Spleen (tissue), 11 donors: ENCODE data around the gene KLHDC8A. TPM values are rescaled to one million over a fixed set of nuclear protein-coding genes. Genes with fewer than 3 reads are reported as not detected.

ENCODE experiments used
- DNase-seq: peaks from one replicate; pipeline ENCODE4 v3.0.0-alpha.2; 2020
- H3K27ac ChIP-seq, 8 donors: fragments of 200-600 bp; sonication (generic) in 7 of 8; 1 replicate in 4 of 8; 2 replicates in 4 of 8; pipeline versions ENCODE4 v1.5.0 to v1.8.0; 2016 to 2021; ENCODE audit warnings: inconsistent platforms in 4 of 8, mild to moderate bottlenecking in 4 of 8, moderate library complexity in 1 of 8
- H3K27me3 ChIP-seq, 7 donors: fragments of 200-600 bp; sonication (generic) in 6 of 7; replicated peaks in 1 of 7; 1 replicate in 4 of 7; 2 replicates in 3 of 7; pipeline versions ENCODE4 v1.5.0 to v1.8.0; 2016 to 2021; ENCODE audit warnings: inconsistent platforms in 3 of 7, mild to moderate bottlenecking in 1 of 7
- H3K36me3 ChIP-seq, 6 donors: fragments of 200-600 bp; sonication (generic) in 5 of 6; 1 replicate in 4 of 6; 2 replicates in 2 of 6; pipeline versions ENCODE4 v1.5.0 to v1.8.0; 2016 to 2021; ENCODE audit warnings: inconsistent platforms in 2 of 6
- H3K4me1 ChIP-seq, 6 donors: fragments of 200-600 bp; sonication (generic) in 5 of 6; 1 replicate in 3 of 6; 2 replicates in 3 of 6; pipeline versions ENCODE4 v1.5.0 to v1.8.0; 2016 to 2021; ENCODE audit warnings: inconsistent platforms in 3 of 6
- H3K4me3 ChIP-seq, 8 donors: fragments of 200-600 bp; sonication (generic) in 7 of 8; 1 replicate in 4 of 8; 2 replicates in 4 of 8; pipeline versions ENCODE4 v1.5.0 to v1.8.0; 2016 to 2021; ENCODE audit warnings: inconsistent platforms in 4 of 8, mild to moderate bottlenecking in 4 of 8, moderate library complexity in 2 of 8
- H3K9me3 ChIP-seq, 8 donors: fragments of 200-600 bp; sonication (generic) in 7 of 8; 1 replicate in 4 of 8; 2 replicates in 4 of 8; pipeline versions ENCODE4 v1.5.0 to v1.8.0; 2016 to 2021; ENCODE audit warnings: inconsistent platforms in 4 of 8
- POLR2A ChIP-seq, 3 donors: fragments of 450-650 bp; IDR thresholded peaks; one replicate each; pipeline ENCODE4 v1.5.1; 2017; ENCODE audit warnings: antibody characterized with exemption in 3 of 3, mild to moderate bottlenecking in 1 of 3
- POLR2AphosphoS5 ChIP-seq, 3 donors: sonication (generic); formaldehyde crosslinking; IDR thresholded peaks; one replicate each; pipeline ENCODE4 v1.5.1; 2017; ENCODE audit warnings: antibody characterized with exemption in 3 of 3
- WGBS, 5 donors: extraction: QIAGEN DNeasy Blood & Tissue Kit in 3 of 5; methylation state at CpG; one replicate each; pipeline versions ENCODE4 v1.1.5 to v1.1.7; 2013 to 2018; 5-methylcytosine and 5-hydroxymethylcytosine counted together
- intact Hi-C: fragments of 100-400 bp; cut with DNase I; formaldehyde crosslinking; loops from one replicate; pipeline ENCODE4 v1.15.0; 2023; ENCODE audit warnings: low total_unique reads
- polyA plus RNA-seq, 3 donors: library from polyadenylated mRNA; stranded (reverse); fragments of 200-250 nt; gene quantifications; one replicate each; pipeline ENCODE4 v1.2.1, GENCODE V29; 2013
- total RNA-seq, 7 donors: library from RNA; depleted of rRNA in 3 of 7; stranded (reverse); fragments of >200 nt in 3 of 7; fragmentation: NEBNext Ultra II Directional in 4 of 7; extraction: Animal tissue kit (Norgen Biotek cat#: 25700) in 4 of 7; gene quantifications; one replicate each; pipeline versions ENCODE4 v1.1.0 to v1.2.1, GENCODE V29; 2016 to 2021
- TF ChIP-seq, protein P1 (sequence below), 11 experiments: fragments of 200-600 bp in 7 of 11; fragments of 450-650 bp in 4 of 11; sonication (generic) in 4 of 11; IDR thresholded peaks in 8 of 11; conservative IDR thresholded peaks in 3 of 11; 1 replicate in 7 of 11; 2 replicates in 4 of 11; pipeline versions ENCODE4 v1.4.0 to v1.8.0; 2016 to 2021; ENCODE audit warnings: antibody characterized with exemption in 11 of 11, inconsistent platforms in 4 of 11, mild to moderate bottlenecking in 1 of 11
- donor health status: healthy with polysubstance abuse.
- donor health status: DM: no; HTN: no; CAD: no; lungs with moderate emphysema.
- donor health status: DM: no; HTN: no; CAD: no.
- donor health status: Bipolar disorder and iron deficiency.
- donor health status: healthy.
- donor health status: DM: no; HTN: no; CAD: no.
- donor health status: DM: yes; HTN: yes; CAD: no.

The KLHDC8A gene
- total and polyA plus RNA-seq, 10 donors, result 0.17 to 2.8 (median 0.48) TPM; not detected in 3

DNA sequence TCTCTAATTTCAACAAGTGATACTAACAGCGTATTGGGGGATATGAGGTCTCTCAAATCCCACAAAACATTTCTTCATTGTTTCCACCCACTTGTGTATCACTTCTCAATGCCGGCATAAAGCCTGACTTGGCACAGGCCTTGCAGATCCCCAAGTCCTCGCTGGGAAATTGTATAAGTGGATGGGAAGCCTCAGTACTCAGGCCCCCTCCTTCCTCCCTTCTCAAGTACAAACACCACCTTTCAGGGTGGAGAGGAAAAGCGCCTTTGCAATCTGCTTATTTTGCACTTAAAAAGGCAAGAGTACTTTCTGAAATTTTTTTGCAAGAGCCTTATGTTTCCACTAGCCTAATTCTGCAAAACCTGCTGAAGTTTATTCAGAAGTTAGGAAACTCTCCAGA is 25.8 kb upstream of the KLHDC8A start:
- DNase-seq, result no peak
- 71 to 85% (median 74%) methylated on average over 4 of the region's 4 CpGs for WGBS, 5 donors
- Histone ChIP-seq H3K4me1 (no peaks in the 10 kb centered on the region), H3K27me3 (peaks cover 0 to 23% (median 0%) of the 10 kb centered on the region in 7 donors), H3K9me3 (no peaks in the 10 kb centered on the region), H3K27ac (no peak overlapping the region), H3K36me3 (no peaks in the 10 kb centered on the region), H3K4me3 (no peak overlapping the region)
- intact Hi-C loops, result no loop called here
- no peak for TF ChIP-seq POLR2AphosphoS5 (IDR thresholded peaks at IDR 0.05)
- no peak for TF ChIP-seq POLR2A (IDR thresholded peaks at IDR 0.05)
- TF ChIP-seq, protein P1, sequence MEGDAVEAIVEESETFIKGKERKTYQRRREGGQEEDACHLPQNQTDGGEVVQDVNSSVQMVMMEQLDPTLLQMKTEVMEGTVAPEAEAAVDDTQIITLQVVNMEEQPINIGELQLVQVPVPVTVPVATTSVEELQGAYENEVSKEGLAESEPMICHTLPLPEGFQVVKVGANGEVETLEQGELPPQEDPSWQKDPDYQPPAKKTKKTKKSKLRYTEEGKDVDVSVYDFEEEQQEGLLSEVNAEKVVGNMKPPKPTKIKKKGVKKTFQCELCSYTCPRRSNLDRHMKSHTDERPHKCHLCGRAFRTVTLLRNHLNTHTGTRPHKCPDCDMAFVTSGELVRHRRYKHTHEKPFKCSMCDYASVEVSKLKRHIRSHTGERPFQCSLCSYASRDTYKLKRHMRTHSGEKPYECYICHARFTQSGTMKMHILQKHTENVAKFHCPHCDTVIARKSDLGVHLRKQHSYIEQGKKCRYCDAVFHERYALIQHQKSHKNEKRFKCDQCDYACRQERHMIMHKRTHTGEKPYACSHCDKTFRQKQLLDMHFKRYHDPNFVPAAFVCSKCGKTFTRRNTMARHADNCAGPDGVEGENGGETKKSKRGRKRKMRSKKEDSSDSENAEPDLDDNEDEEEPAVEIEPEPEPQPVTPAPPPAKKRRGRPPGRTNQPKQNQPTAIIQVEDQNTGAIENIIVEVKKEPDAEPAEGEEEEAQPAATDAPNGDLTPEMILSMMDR (IDR thresholded peaks at IDR 0.05 in 8 of 11, conservative IDR thresholded peaks at IDR 0.05 in 3 of 11), result no peak

DNA sequence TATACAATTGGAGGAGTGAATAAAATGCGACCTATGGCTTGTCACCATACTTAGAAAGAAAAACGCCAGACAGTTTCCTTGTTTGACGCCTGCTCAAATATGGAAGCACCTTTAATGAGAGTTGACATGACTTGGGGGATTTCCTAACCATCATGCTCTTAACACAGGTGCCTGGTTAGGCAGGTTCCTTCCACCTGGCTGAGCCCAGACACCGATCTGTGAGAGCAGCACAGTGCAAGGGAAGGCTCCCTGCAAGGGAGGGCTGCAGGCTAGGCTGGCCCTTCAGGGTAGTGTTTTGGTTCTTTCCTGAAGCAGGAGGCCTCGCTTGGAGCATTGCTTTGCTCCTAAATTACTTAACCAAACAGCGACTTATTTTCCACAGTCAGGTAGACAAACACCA is 24.6 kb upstream of the KLHDC8A start:
- Histone ChIP-seq H3K9me3 (no peaks in the 10 kb centered on the region), H3K36me3 (no peaks in the 10 kb centered on the region), H3K4me3 (no peak overlapping the region), H3K4me1 (no peaks in the 10 kb centered on the region), H3K27me3 (peaks cover 0 to 27% (median 0%) of the 10 kb centered on the region in 7 donors), H3K27ac (no peak overlapping the region)
- TF ChIP-seq POLR2AphosphoS5 (IDR thresholded peaks at IDR 0.05) (no peak), POLR2A (IDR thresholded peaks at IDR 0.05) (no peak)
- TF ChIP-seq, protein P1 (IDR thresholded peaks at IDR 0.05 in 8 of 11, conservative IDR thresholded peaks at IDR 0.05 in 3 of 11), result no peak
- WGBS, 5 donors, result 82 to 90% (median 83%) methylated on average over 6 of the region's 6 CpGs
- DNase-seq, result no peak
- intact Hi-C loops, result no loop called here

DNA sequence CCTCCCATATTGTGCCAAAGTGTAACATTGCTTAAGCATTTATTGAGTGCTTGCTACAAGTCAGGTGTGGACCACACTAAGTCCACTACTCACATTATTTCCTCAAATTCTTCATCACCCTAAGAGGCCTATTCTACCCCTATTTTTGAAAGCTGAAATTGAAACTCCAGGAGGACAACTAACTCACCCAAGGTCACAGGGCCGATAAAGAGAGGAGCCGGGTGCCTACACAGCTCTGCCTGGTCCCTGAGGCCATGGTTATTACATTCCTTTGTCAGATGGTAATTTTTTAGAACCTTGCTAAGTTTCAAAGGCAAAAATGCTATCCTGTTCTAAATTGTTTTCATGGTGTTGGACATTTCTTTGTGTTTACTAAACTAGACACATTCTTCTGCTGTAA is 24.2 kb upstream of the KLHDC8A start:
- H3K9me3 ChIP-seq, result no peaks in the 10 kb centered on the region
- no peaks in the 10 kb centered on the region for H3K4me1 ChIP-seq
- no peaks in the 10 kb centered on the region for H3K36me3 ChIP-seq
- intact Hi-C loops, result no loop called here
- no peak for DNase-seq
- 34 to 59% (median 55%) methylated on average over 2 of the region's 2 CpGs for WGBS, 5 donors
- TF ChIP-seq POLR2AphosphoS5 (IDR thresholded peaks at IDR 0.05), result no peak
- TF ChIP-seq, protein P1 (IDR thresholded peaks at IDR 0.05 in 8 of 11, conservative IDR thresholded peaks at IDR 0.05 in 3 of 11), result no peak
- TF ChIP-seq POLR2A (IDR thresholded peaks at IDR 0.05), result no peak
- no peak overlapping the region for H3K27ac ChIP-seq
- peaks cover 0 to 27% (median 0%) of the 10 kb centered on the region in 7 donors for H3K27me3 ChIP-seq
- no peak overlapping the region for H3K4me3 ChIP-seq

DNA sequence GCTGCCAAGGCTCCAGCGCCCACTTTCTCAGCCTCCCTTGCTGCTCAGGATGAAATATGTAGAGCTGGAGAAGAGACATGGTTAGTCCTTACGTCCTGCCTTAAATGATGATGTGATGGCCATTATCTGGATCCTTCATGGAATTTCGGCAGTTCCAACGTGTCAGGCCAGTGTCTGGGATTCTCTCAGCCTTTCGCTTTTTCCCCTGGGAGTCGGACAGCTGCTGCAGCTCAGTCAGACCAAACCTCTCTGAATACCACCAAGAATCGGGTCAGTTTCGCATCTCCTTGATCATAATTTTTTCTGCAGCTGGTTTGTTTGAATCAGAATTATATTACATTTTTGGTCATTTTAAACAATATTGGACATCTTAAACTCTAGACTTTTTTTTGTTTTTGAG is 22.3 kb upstream of the KLHDC8A start:
- Histone ChIP-seq H3K4me3 (no peak overlapping the region), H3K27ac (no peak overlapping the region), H3K36me3 (no peaks in the 10 kb centered on the region), H3K9me3 (no peaks in the 10 kb centered on the region), H3K4me1 (peaks cover 0 to 2% (median 0%) of the 10 kb centered on the region in 6 donors), H3K27me3 (peaks cover 0 to 38% (median 0%) of the 10 kb centered on the region in 7 donors)
- no peak for DNase-seq
- intact Hi-C loops, result no loop called here
- 77 to 89% (median 83%) methylated on average over 8 of the region's 8 CpGs for WGBS, 5 donors
- TF ChIP-seq, protein P1 (IDR thresholded peaks at IDR 0.05 in 8 of 11, conservative IDR thresholded peaks at IDR 0.05 in 3 of 11), result no peak
- no peak for TF ChIP-seq POLR2A (IDR thresholded peaks at IDR 0.05)
- TF ChIP-seq POLR2AphosphoS5 (IDR thresholded peaks at IDR 0.05), result no peak
